Measurements from ENCODE around the gene SYNPO2. TPM values are rescaled to one million over a fixed set of nuclear protein-coding genes. Genes with fewer than 3 reads are reported as not detected.

Gene SYNPO2
- total and polyA plus RNA-seq, 2 of the 8 experiments (the other 6 are each of a cell fraction or from before 2014, with no cell fraction given) = 0.50 to 4.2 TPM

GRCh38 chr4:119093042-119093827, 204.6 kb downstream of the SYNPO2 start:
- Histone ChIP-seq H2BK5ac (ENCODE audit: low read depth, low read length) (no peak overlapping the region), H2BK12ac (ENCODE audit: low read depth, low read length) (no peak overlapping the region), H4K91ac (replicated peaks; ENCODE audit: insufficient read length, low read length) (no peak overlapping the region), H2BK120ac (replicated peaks; ENCODE audit: low read depth, low read length) (no peak overlapping the region), H3K56ac (replicated peaks; ENCODE audit: insufficient read length, low read depth, low read length) (no peak overlapping the region), H3K14ac (ENCODE audit: insufficient read length) (no peak overlapping the region), H3K27me3 (replicated peaks in 1 of 4; ENCODE audit: control insufficient read depth in 3 of 4, extremely low read depth in 1 of 4, insufficient read depth in 3 of 4, low read length in 3 of 4) (no peaks in the 10 kb centered on the region), H3K23ac (ENCODE audit: insufficient read length) (no peak overlapping the region), H2BK20ac (ENCODE audit: low read length) (no peak overlapping the region), H3K79me1 (ENCODE audit: low read depth, low read length) (no peaks in the 10 kb centered on the region), H2AK5ac (ENCODE audit: low read depth, low read length) (no peak overlapping the region), H3K9me3 (ENCODE audit: insufficient read depth in 2 of 2, low read depth in 1 of 2, low read length in 1 of 2) (no peaks in the 10 kb centered on the region), H3K79me2 (ENCODE audit: control insufficient read depth in 1 of 2, insufficient read depth in 2 of 2, low read length in 2 of 2) (no peaks in the 10 kb centered on the region), H3K18ac (ENCODE audit: extremely low read depth, low read length) (no peak overlapping the region), H3K4me3 (ENCODE audit: extremely low read depth in 1 of 4, insufficient read depth in 2 of 4, low read depth in 3 of 4, low read length in 4 of 4) (no peak overlapping the region), H3K9ac (replicated peaks in 1 of 4; ENCODE audit: extremely low read depth in 1 of 4, low read depth in 3 of 4, low read length in 3 of 4) (no peak overlapping the region), H3K4me1 (replicated peaks in 1 of 4; ENCODE audit: control insufficient read depth in 3 of 4, insufficient read depth in 4 of 4, low read length in 3 of 4) (no peaks in the 10 kb centered on the region), H3K4ac (replicated peaks; ENCODE audit: insufficient read length, low read depth, low read length) (no peak overlapping the region), H3K23me2 (ENCODE audit: low read depth, low read length) (no peaks in the 10 kb centered on the region), H4K20me1 (replicated peaks in 1 of 2; ENCODE audit: control insufficient read depth in 1 of 2, insufficient read depth in 2 of 2, low read length in 2 of 2) (no peaks in the 10 kb centered on the region), H4K8ac (ENCODE audit: extremely low read depth, insufficient read depth, low read length) (no peak overlapping the region), H4K5ac (ENCODE audit: insufficient read length, low read depth, low read length) (no peak overlapping the region), H3K27ac (ENCODE audit: low read depth, low read length) (no peak overlapping the region), H2BK15ac (ENCODE audit: low read length) (no peak overlapping the region), H3K36me3 (ENCODE audit: control insufficient read depth in 2 of 4, insufficient read depth in 4 of 4, low read length in 3 of 4) (no peaks in the 10 kb centered on the region), H2AFZ (ENCODE audit: low read length) (no peak overlapping the region), H3K4me2 (ENCODE audit: insufficient read depth in 1 of 2, low read depth in 2 of 2, low read length in 2 of 2) (no peak overlapping the region)
- ChIA-PET CTCF (ENCODE audit: partially characterized antibody) (interaction anchor here (0.6 to 1.3 kb wide), 2 partner anchors 15 to 474 kb away, joined by 3 read pairs; no protein-coding TSS in a partner anchor), POLR2A (ENCODE audit: partially characterized antibody) (no interaction called here)
- DNase-seq (ENCODE audit: low read depth in 1 of 2, low spot score in 2 of 2) = no peak
- no peak for FAIRE-seq
- WGBS, 2 experiments (ENCODE audit: extremely low coverage in 1 of 2, insufficient coverage in 1 of 2, insufficient read length in 1 of 2, insufficient replicate concordance in 2 of 2, low coverage in 1 of 2, low lambda C conversion rate in 2 of 2, missing lambda C conversion rate in 1 of 2) = 93% methylated on average over 5 of the region's 5 CpGs; no CpG with 5 or more reads in 1 of the 2 experiments
- TF ChIP-seq JUND (IDR thresholded peaks at IDR 0.05; ENCODE audit: low read length) (no peak), HDAC6 (IDR thresholded peaks at IDR 0.05; ENCODE audit: low read depth, low read length) (no peak), SP4 (IDR thresholded peaks at IDR 0.05; ENCODE audit: low read length) (no peak), HDAC2 (IDR thresholded peaks at IDR 0.05; ENCODE audit: borderline replicate concordance in 1 of 2, low read depth in 2 of 2, low read length in 2 of 2) (no peak), EZH2 (IDR thresholded peaks at IDR 0.05; ENCODE audit: low read depth, low read length, severe bottlenecking) (no peak), SUZ12 (IDR thresholded peaks at IDR 0.05; ENCODE audit: low read length) (no peak), TEAD4 (IDR thresholded peaks at IDR 0.05; ENCODE audit: low read depth, low read length) (no peak), BACH1 (IDR thresholded peaks at IDR 0.05; ENCODE audit: low read length) (no peak), CBX8 (IDR thresholded peaks at IDR 0.05; ENCODE audit: borderline replicate concordance, low read depth, low read length) (no peak), ATF3 (IDR thresholded peaks at IDR 0.05; ENCODE audit: insufficient read depth, low read depth, low read length) (no peak), NRF1 (IDR thresholded peaks at IDR 0.05; ENCODE audit: low read depth, low read length) (no peak), YY1 (IDR thresholded peaks at IDR 0.05; ENCODE audit: low read depth, low read length) (no peak)

Data from H1 (cell line).